ENCODE measurements around the gene FBXL13.

Gene FBXL13

DNA sequence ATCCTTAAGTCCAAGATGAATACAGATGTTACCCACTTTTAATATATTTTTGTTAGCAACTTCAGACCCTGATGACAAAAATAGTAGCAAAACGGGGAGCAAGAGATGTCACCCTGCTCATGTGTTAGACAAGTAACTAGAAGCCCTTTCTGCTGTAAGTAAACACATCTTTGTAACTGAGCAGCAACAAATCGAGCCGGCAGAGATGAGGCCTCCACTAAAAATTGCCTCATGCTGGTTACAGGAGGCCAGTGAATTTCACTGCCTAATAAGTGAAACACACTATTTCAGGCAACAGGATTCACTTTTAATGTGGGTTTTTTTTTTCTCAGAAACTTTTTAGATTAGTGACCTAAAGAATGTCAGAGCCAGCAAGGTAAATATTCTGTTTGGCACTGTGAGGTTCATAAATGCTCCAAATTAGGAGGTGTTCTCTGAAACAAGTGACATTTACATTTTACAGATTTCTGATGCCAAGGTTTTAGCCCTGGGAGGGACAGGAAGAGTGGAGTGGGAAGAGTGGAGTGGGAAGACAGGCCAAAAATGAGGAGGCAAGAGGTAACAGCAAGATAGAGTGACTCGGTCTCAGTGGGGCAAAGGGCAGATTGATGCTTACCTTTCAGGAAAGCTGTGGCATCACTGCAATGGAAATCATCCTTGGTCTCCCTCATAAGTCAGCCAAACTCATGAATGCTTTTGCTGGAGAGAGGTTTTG is 215.4 kb downstream of the FBXL13 start:
- H3K27me3 ChIP-seq (replicated peaks) = no peaks in the 10 kb centered on the region
- H3K36me3 ChIP-seq (replicated peaks) = no peaks in the 10 kb centered on the region
- in situ Hi-C loops (cut with HindIII; ENCODE audit: low pct_ligation_motif_present, low sequenced_read_pairs) = no loop called here

DNA sequence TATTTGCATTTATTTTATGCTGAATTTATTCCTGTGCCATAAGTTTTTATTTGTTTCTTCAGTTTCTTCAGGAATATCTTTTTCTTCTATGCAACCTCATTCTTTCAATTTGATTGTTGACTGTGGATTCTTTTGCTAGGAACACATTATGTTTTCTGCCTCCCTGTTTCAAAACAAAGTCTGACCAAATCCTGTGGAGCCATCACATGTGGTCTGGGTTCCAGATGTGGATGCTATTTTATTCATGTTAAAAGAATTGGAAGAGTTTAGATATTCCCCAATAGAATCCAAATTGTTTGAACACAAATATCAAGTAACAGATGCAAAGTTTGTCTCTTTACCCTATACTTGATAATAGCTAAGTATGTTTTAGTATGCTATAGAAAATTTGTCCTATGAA is 218.6 kb downstream of the FBXL13 start:
- TF ChIP-seq, protein P1, sequence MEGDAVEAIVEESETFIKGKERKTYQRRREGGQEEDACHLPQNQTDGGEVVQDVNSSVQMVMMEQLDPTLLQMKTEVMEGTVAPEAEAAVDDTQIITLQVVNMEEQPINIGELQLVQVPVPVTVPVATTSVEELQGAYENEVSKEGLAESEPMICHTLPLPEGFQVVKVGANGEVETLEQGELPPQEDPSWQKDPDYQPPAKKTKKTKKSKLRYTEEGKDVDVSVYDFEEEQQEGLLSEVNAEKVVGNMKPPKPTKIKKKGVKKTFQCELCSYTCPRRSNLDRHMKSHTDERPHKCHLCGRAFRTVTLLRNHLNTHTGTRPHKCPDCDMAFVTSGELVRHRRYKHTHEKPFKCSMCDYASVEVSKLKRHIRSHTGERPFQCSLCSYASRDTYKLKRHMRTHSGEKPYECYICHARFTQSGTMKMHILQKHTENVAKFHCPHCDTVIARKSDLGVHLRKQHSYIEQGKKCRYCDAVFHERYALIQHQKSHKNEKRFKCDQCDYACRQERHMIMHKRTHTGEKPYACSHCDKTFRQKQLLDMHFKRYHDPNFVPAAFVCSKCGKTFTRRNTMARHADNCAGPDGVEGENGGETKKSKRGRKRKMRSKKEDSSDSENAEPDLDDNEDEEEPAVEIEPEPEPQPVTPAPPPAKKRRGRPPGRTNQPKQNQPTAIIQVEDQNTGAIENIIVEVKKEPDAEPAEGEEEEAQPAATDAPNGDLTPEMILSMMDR (IDR thresholded peaks at IDR 0.05; ENCODE audit: low read depth, low read length, missing control alignments) = no peak
- H3K27me3 ChIP-seq (replicated peaks) = no peaks in the 10 kb centered on the region
- in situ Hi-C loops (cut with HindIII; ENCODE audit: low pct_ligation_motif_present, low sequenced_read_pairs) = no loop called here
- no peak overlapping the region for H3K4me3 ChIP-seq (ENCODE audit: low read depth, low read length)
- DNase-seq = no peak
- H3K36me3 ChIP-seq (replicated peaks) = no peaks in the 10 kb centered on the region
- no peak overlapping the region for H3K27ac ChIP-seq

More for the DNA sequence above, 215.4 kb downstream of the FBXL13 start:
- TF ChIP-seq, protein P1 (IDR thresholded peaks at IDR 0.05; ENCODE audit: low read depth, low read length, missing control alignments) = no peak
- Histone ChIP-seq H3K27ac (no peak overlapping the region), H3K4me3 (ENCODE audit: low read depth, low read length) (no peak overlapping the region)
- no peak for DNase-seq

DNA sequence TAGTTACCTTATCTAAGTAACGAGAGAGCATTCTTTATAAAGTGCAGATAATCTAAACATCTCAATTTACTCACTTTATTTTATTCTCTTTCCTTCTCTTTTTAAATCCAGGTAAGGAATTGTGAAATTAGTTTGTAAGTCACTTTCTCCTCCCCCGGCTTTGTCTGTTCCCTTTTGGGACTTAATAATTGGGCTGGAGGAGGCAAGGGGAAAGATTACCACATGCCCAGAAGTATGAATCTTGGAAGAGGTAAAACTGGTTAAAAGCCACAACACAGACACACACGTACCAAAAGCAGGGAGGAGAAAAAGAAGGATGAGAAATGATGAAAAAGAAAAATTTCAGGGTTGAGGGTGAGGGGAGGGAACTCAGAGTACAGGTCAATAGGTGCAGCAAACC is 225.1 kb downstream of the FBXL13 start:
- in situ Hi-C loops (cut with HindIII; ENCODE audit: low pct_ligation_motif_present, low sequenced_read_pairs) = no loop called here
- Histone ChIP-seq H3K27ac (no peak overlapping the region), H3K36me3 (replicated peaks) (no peaks in the 10 kb centered on the region), H3K4me3 (ENCODE audit: low read depth, low read length) (no peak overlapping the region), H3K27me3 (replicated peaks) (no peaks in the 10 kb centered on the region)
- no peak for DNase-seq
- TF ChIP-seq, protein P1 (IDR thresholded peaks at IDR 0.05; ENCODE audit: low read depth, low read length, missing control alignments) = no peak

GRCh38 chr7:102849079-102849478 is 225.5 kb downstream of the FBXL13 start:
- TF ChIP-seq, protein P1 (IDR thresholded peaks at IDR 0.05; ENCODE audit: low read depth, low read length, missing control alignments) = no peak
- H3K4me3 ChIP-seq (ENCODE audit: low read depth, low read length) = no peak overlapping the region
- H3K27me3 ChIP-seq (replicated peaks) = no peaks in the 10 kb centered on the region
- H3K27ac ChIP-seq = no peak overlapping the region
- no peak for DNase-seq
- no peaks in the 10 kb centered on the region for H3K36me3 ChIP-seq (replicated peaks)
- in situ Hi-C loops (cut with HindIII; ENCODE audit: low pct_ligation_motif_present, low sequenced_read_pairs) = no loop called here

DNA sequence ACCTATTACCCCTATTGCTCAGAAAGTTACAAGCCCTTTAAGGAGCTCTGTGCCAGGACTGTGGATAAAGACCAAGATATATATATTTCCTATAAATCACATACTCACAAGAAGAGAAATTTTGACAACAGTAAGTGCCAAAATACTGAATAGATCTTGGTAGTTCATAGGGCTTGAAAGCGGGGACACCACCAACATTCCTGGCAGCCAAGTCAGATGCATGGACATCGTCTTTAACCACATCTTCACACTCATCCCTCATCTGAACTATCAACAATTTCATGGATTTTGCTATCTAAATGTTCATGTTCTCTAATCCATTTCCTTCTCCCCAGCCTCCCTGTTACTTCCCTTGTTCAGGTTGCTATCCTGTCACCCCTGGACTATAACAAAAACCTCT is 229.2 kb downstream of the FBXL13 start:
- Histone ChIP-seq H3K4me3 (ENCODE audit: low read depth, low read length) (no peak overlapping the region), H3K27ac (no peak overlapping the region), H3K27me3 (replicated peaks) (no peaks in the 10 kb centered on the region), H3K36me3 (replicated peaks) (no peaks in the 10 kb centered on the region)
- in situ Hi-C loops (cut with HindIII; ENCODE audit: low pct_ligation_motif_present, low sequenced_read_pairs) = no loop called here
- DNase-seq = no peak
- TF ChIP-seq, protein P1 (IDR thresholded peaks at IDR 0.05; ENCODE audit: low read depth, low read length, missing control alignments) = no peak

DNA sequence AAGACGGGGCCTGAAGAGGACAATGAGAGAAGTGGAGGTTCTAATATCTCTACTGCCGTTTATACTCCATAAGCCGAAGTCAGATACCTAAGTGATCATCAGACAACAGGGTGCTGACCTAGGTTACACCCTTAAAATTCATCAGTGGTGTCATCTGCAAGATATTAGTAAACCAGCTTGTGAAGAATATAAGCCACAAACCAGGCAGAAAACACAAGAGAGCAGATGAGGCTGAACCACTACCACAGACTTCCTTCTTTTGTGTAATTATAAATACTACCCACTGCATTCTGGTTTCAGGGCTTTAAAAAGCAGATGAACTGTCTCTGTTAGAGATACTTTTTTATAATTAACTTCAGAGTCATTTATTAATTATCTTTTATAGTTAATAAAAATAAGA is 230.7 kb downstream of the FBXL13 start:
- Histone ChIP-seq H3K36me3 (replicated peaks) (no peaks in the 10 kb centered on the region), H3K27me3 (replicated peaks) (no peaks in the 10 kb centered on the region), H3K4me3 (ENCODE audit: low read depth, low read length) (no peak overlapping the region), H3K27ac (no peak overlapping the region)
- in situ Hi-C loops (cut with HindIII; ENCODE audit: low pct_ligation_motif_present, low sequenced_read_pairs) = no loop called here
- no peak for DNase-seq
- TF ChIP-seq, protein P1 (IDR thresholded peaks at IDR 0.05; ENCODE audit: low read depth, low read length, missing control alignments) = no peak

Measured in brain microvascular endothelial cell (primary cell).